HEK293 (cell line): ENCODE measurements around the gene SEMA6A.

ENCODE experiments used
- CTCF ChIP-seq: fragments of 450-650 bp; formaldehyde crosslinking; IDR thresholded peaks from 2 replicates; pipeline ENCODE4 v1.5.1; 2016; ENCODE audit warnings: missing biosample characterization, missing genetic modification characterization
- GLIS1 ChIP-seq: fragments of 450-650 bp; formaldehyde crosslinking; IDR thresholded peaks from 2 replicates; pipeline ENCODE4 v1.5.1; 2016; ENCODE audit warnings: missing biosample characterization, missing genetic modification characterization
- HIC1 ChIP-seq: fragments of 450-650 bp; formaldehyde crosslinking; IDR thresholded peaks from 2 replicates; pipeline ENCODE4 v1.5.1; 2016; ENCODE audit warnings: missing biosample characterization, missing genetic modification characterization
- HOXD13 ChIP-seq: sonication (generic); formaldehyde crosslinking; IDR thresholded peaks from 2 replicates; pipeline ENCODE4 v1.8.0; 2022; ENCODE audit warnings: missing genetic modification reagents, borderline replicate concordance
- TSHZ1 ChIP-seq: fragments of 450-650 bp; formaldehyde crosslinking; IDR thresholded peaks from 2 replicates; pipeline ENCODE4 v1.5.1; 2016; ENCODE audit warnings: missing biosample characterization, missing genetic modification characterization, borderline replicate concordance
- ZBTB11 ChIP-seq: fragments of 450-650 bp; formaldehyde crosslinking; conservative IDR thresholded peaks from 2 replicates; pipeline ENCODE4 v1.5.1; 2016; ENCODE audit warnings: low read depth, missing biosample characterization, missing genetic modification characterization
- ZNF133 ChIP-seq: fragments of 450-650 bp; formaldehyde crosslinking; IDR thresholded peaks from 2 replicates; pipeline ENCODE4 v1.5.1; 2016; ENCODE audit warnings: missing biosample characterization, missing genetic modification characterization
- ZNF311 ChIP-seq: fragments of 450-650 bp; formaldehyde crosslinking; IDR thresholded peaks from 2 replicates; pipeline ENCODE4 v1.5.1; 2017; ENCODE audit warnings: missing biosample characterization, missing genetic modification characterization, borderline replicate concordance
- ZNF335 ChIP-seq: fragments of 450-650 bp; formaldehyde crosslinking; conservative IDR thresholded peaks from 2 replicates; pipeline ENCODE4 v1.5.1; 2016; ENCODE audit warnings: missing biosample characterization, missing genetic modification characterization
- ZNF391 ChIP-seq: fragments of 450-650 bp; formaldehyde crosslinking; IDR thresholded peaks from 2 replicates; pipeline ENCODE4 v1.5.1; 2016; ENCODE audit warnings: low read depth, missing biosample characterization, missing genetic modification characterization, borderline replicate concordance
- ZNF433 ChIP-seq: fragments of 450-650 bp; formaldehyde crosslinking; IDR thresholded peaks from 2 replicates; pipeline ENCODE4 v1.5.1; 2016; ENCODE audit warnings: missing biosample characterization, missing genetic modification characterization, low read depth
- ZNF513 ChIP-seq: fragments of 450-650 bp; IDR thresholded peaks from 2 replicates; pipeline ENCODE4 v1.5.1; 2018; ENCODE audit warnings: missing biosample characterization, missing genetic modification characterization
- ZSCAN23 ChIP-seq: fragments of 450-650 bp; formaldehyde crosslinking; IDR thresholded peaks from 2 replicates; pipeline ENCODE4 v1.5.1; 2016; ENCODE audit warnings: missing biosample characterization, missing genetic modification characterization
- ZSCAN5A ChIP-seq: fragments of 450-650 bp; formaldehyde crosslinking; IDR thresholded peaks from 2 replicates; pipeline ENCODE4 v1.5.1; 2016; ENCODE audit warnings: missing biosample characterization, missing genetic modification characterization

- TF ChIP-seq ZBTB11 (tag by site-specific recombination) (no peak), GLIS1 (tag by site-specific recombination) (no peak), ZNF391 (tag by site-specific recombination) (no peak), CTCF (no peak), ZSCAN5A (tag by site-specific recombination) (no peak), HIC1 (tag by site-specific recombination) (no peak), ZNF335 (tag by site-specific recombination) (no peak), ZSCAN23 (no peak), ZNF433 (tag by site-specific recombination) (no peak), TSHZ1 (tag by site-specific recombination) (no peak), ZNF133 (tag by site-specific recombination) (no peak), ZNF311 (tag by site-specific recombination) (no peak), HOXD13 (CRISPR knock-in tag) (no peak), ZNF513 (tag by site-specific recombination) (no peak)
Observed at GRCh38 chr5:116497631-116498030, 77.0 kb downstream of the SEMA6A start.
